Skeletal muscle satellite cell (primary cell): ENCODE results near the gene COL16A1.
"Not testable (repeated sequence)": the region's sequence is repeated elsewhere in the genome, so short reads cannot be mapped to it uniquely, and the experiment has no call there.

ENCODE experiments used
- H3K27me3 ChIP-seq: 2 replicates; pipeline ENCODE4 v1.7.0; 2013; ENCODE audit warnings: low read length; ENCODE audit not compliant: control insufficient read depth, insufficient read depth
- H3K36me3 ChIP-seq: 2 replicates; pipeline ENCODE4 v1.7.0; 2013; ENCODE audit warnings: mild to moderate bottlenecking, control low read depth, low read length; ENCODE audit not compliant: insufficient read depth
- H3K4me1 ChIP-seq: 2 replicates; pipeline ENCODE4 v1.7.0; 2013; ENCODE audit warnings: low read length; ENCODE audit not compliant: control insufficient read depth, insufficient read depth
- H3K4me2 ChIP-seq: 2 replicates; pipeline ENCODE4 v1.7.0; 2013; ENCODE audit warnings: mild to moderate bottlenecking, low read length
- H3K4me3 ChIP-seq: 2 replicates; pipeline ENCODE4 v1.7.0; 2013; ENCODE audit warnings: low read length
- H3K9ac ChIP-seq: 2 replicates; pipeline ENCODE4 v1.7.0; 2013; ENCODE audit warnings: mild to moderate bottlenecking, low read depth, low read length, moderate library complexity
- H3K9me3 ChIP-seq: replicated peaks from 2 replicates; pipeline ENCODE4 v1.7.0; 2013; ENCODE audit warnings: mild to moderate bottlenecking, control low read depth, low read length

Gene COL16A1

DNA sequence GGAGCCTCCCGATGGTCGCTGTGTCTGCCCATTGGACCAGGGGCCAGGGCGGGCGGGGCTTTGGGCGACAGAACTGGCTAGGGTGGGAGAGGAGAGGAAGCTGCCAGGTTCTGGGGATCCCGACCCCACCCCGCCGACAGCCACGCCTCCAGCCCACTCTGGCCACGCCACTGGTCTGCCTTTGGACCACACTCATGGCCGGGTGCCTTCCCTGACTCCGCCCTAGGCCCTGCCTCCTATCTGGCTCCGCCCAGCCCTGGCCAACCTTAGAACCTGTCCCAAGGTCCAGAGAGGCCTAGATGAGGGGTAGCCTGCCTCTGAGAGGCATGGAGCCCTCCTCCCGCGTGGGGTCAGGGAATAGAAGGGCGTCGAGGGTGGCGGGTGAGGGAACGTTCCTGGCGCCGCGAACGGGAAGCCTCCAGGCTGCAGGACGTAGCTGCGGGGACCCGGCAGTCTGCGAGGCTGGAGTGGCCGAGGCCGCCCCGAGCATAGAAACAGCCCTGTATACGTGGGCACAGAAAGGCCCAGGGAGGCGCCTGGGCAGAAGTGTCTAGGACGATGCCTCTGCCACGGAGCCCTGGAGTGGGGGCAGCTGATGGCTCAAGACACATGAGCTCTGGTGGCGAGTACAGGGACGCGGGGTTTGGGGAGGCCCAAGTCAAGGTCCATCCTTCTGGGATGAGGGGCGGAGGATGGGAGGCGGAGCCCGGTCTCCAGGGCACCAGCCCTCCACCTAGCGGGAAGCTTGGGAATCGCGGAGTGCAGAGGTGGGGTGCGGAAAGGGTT lies 11.5 kb upstream of the COL16A1 start:
- peaks cover 50% of the 10 kb centered on the region for H3K4me1 ChIP-seq
- H3K4me2 ChIP-seq, result peak overlapping the region; percentile 89

DNA sequence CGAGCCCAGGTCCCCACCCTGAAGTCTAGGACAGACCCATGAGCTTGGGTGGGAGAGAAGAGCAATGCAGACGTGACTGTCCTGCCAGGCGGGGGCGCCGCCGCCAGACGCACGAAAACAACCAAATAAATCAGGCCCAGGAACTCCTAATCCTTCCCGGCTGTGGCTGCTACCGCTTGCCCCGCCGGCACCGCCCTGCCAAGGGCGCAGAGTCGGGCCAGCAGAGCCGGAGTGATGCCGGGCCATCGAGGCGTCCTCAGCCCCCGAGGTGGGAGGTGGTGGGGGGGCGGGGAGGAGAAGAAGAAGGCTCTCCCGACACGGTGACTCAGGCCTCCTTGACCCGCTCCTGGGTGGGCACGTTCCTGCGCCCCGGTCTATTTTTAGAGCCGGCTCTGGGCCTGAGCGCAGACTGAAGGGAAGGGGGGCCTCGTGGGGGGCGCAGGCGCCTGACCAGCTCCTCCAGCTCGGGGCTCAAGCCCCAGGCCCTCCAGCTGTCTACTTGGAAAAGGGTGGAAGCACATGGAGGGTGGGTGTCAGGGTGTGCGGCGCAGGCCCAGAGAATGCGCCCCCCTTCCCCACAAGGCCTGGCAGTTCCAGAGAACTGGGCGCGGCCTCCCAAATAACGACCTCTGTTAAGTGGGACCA lies 10.7 kb upstream of the COL16A1 start:
- Histone ChIP-seq H3K4me2 (peak overlapping the region; percentile 89), H3K9ac (peak overlapping the region; percentile 75), H3K9me3 (no peaks in the 10 kb centered on the region), H3K4me1 (peaks cover 50% of the 10 kb centered on the region), H3K4me3 (peak overlapping the region; percentile 61), H3K27me3 (peaks cover 20% of the 10 kb centered on the region), H3K36me3 (no peaks in the 10 kb centered on the region)

More for the DNA sequence above, 11.5 kb upstream of the COL16A1 start:
- Histone ChIP-seq H3K27me3 (peaks cover 24% of the 10 kb centered on the region), H3K4me3 (peak overlapping the region; percentile 61), H3K36me3 (no peaks in the 10 kb centered on the region), H3K9me3 (no peaks in the 10 kb centered on the region), H3K9ac (peak overlapping the region; percentile 75)

DNA sequence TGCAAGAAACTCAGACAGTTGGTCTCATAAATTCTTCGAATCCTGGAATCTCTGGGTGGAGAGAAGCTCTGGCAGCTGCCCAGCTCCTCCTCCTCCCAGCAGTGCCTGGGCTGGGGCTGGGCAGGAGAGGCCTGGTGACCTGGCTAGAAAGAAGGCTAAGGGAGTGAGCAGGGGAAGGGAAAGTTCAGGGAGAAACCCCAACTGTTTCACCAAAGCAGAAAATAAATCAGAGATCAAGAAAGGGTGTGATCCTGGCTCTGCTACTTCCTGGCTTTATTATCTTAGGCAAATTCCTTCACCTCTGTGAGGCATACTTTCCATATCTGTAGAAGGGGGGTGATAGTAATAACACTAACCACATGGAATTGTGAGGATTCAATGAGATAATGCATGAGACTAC lies 8.8 kb upstream of the COL16A1 start:
- H3K9ac ChIP-seq, result peak overlapping the region; percentile 54
- no peak overlapping the region for H3K4me3 ChIP-seq
- peak overlapping the region; percentile 41 for H3K4me2 ChIP-seq
- H3K36me3 ChIP-seq, result no peaks in the 10 kb centered on the region
- H3K4me1 ChIP-seq, result peaks cover 61% of the 10 kb centered on the region
- H3K9me3 ChIP-seq, result no peaks in the 10 kb centered on the region
- peaks cover 2% of the 10 kb centered on the region for H3K27me3 ChIP-seq

DNA sequence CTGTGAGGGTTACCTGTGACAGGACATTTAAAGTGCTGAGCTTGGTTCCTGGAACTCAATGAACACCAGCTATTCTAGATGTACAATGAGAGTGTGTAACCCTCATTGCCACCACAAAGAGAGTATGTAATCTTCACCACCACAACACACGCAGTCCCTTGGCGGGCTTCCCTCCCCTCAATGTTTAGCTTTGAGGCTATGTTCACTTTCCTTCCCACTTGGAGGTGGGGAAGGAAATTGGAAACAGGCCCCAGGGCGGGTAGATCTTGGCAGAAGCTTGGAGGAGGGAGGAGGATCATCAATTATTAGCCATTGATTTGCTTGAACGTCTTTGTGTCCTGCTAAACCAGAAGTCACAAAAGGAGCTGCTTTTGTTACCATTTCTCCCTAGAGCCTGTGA lies 8.3 kb upstream of the COL16A1 start:
- Histone ChIP-seq H3K9me3 (no peaks in the 10 kb centered on the region), H3K9ac (peak overlapping the region; percentile 54), H3K4me1 (peaks cover 61% of the 10 kb centered on the region), H3K4me3 (no peak overlapping the region), H3K4me2 (peak overlapping the region; percentile 41), H3K36me3 (no peaks in the 10 kb centered on the region), H3K27me3 (no peaks in the 10 kb centered on the region)

DNA sequence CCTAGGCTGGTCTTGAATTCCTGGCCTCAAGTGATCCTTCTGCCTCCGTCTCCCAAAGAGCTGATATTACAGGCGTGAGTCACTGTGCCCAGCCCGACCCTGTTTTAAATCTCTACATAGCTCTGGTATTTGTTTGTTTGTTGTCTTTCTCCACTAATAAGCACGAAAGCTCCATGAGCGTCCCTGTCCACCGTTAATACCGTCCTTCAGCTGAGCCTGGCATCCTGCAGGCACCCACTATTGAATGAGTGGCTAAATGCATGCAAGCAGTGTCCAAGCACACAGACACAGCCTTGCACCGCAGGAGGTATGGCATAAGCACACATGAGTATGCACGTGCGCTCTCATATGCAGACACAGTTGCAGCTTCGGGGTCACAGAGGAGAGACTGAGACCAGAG lies 4.5 kb upstream of the COL16A1 start:
- H3K4me3 ChIP-seq, result no peak overlapping the region
- H3K4me2 ChIP-seq, result peak overlapping the region; percentile 19
- H3K36me3 ChIP-seq, result no peaks in the 10 kb centered on the region
- H3K9ac ChIP-seq, result no peak overlapping the region
- H3K4me1 ChIP-seq, result peaks cover 62% of the 10 kb centered on the region
- no peaks in the 10 kb centered on the region for H3K9me3 ChIP-seq
- H3K27me3 ChIP-seq, result no peaks in the 10 kb centered on the region

DNA sequence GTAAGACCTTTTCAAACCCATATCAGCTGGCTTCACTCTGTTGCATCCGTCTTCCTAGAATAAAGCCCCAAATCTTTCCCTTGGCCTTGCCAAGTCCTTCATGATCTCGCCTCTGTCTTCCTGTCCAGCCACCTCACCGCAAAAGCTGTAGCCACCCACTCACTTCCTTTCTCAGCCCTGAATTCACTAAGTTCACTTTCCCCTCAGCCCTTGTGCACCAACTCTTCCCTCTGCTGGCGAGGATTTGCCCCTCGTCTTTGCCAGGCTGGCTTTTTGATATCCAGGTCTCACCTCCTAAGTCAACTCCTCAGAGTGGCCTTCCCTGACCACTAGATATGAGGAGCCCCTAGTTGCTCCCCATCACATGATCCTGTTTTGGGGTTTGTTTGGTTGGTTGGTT lies 3.9 kb upstream of the COL16A1 start:
- peaks cover 62% of the 10 kb centered on the region for H3K4me1 ChIP-seq
- no peaks in the 10 kb centered on the region for H3K9me3 ChIP-seq
- H3K9ac ChIP-seq, result no peak overlapping the region
- H3K4me3 ChIP-seq, result no peak overlapping the region
- H3K36me3 ChIP-seq, result no peaks in the 10 kb centered on the region
- H3K27me3 ChIP-seq, result no peaks in the 10 kb centered on the region
- H3K4me2 ChIP-seq, result peak overlapping the region; percentile 19

DNA sequence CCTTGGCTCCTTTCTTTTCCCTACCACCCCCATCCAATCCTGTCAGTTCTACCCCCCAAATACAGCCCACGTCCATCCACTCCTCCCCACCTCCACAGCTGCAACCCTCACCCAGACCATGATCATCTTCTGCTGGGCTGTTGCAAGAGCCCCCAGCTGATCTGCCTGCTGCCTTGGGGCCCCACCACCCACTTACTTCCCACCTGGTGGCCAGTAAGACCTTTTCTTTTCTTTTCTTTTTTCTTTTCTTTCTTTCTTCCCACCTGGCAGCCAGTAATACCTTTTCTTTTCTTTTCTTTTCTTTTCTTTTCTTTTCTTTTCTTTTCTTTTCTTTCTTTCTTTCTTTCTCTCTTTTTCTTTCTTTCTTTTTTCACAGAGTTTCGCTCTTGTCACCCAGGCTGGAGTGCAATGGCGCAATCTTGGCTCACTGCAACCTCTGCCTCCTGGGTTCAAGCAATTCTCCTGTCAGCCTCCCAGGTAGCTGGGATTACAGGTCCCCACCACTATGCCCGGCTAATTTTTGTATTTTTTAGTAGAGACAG lies 3.3 kb upstream of the COL16A1 start:
- H3K4me3 ChIP-seq, H3K36me3 ChIP-seq, H3K9me3 ChIP-seq, H3K9ac ChIP-seq, H3K27me3 ChIP-seq: not testable (repeated sequence)
- peak overlapping the region; percentile 19 for H3K4me2 ChIP-seq
- peaks cover 62% of the 10 kb centered on the region for H3K4me1 ChIP-seq

DNA sequence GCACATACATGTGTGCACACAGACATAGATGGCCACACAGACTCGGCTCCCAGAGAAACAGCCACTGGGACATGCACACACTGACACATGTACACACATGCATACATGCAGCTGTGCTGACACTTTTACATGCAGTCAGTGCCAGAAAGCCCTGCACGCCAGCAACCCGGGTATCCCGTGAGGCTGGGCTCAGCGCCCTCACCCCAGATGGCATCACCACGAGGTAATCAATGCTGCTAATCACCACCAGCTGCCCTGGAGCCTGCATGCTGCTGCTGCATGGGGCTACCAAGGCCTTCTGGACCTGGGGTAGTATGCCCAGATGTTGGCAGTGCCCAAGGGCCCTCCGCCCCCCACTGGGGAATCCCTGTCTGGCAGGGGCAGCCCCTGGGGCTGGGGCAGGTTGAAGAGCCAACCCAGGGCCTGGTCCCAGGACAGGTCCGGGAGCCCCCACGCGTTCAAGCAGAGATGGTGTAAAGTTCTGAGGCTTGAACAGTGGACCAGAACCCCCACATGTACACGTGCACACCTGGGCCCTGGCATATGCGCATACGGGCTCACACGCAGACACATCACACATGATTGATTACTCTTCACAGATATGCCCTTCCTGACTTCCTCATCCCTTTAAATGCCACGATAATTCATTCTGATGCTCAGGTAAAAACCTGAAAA lies 2.7 kb upstream of the COL16A1 start:
- Histone ChIP-seq H3K36me3 (no peaks in the 10 kb centered on the region), H3K27me3 (no peaks in the 10 kb centered on the region), H3K4me1 (peaks cover 63% of the 10 kb centered on the region), H3K9ac (no peak overlapping the region), H3K4me2 (no peak overlapping the region), H3K4me3 (no peak overlapping the region), H3K9me3 (no peaks in the 10 kb centered on the region)

DNA sequence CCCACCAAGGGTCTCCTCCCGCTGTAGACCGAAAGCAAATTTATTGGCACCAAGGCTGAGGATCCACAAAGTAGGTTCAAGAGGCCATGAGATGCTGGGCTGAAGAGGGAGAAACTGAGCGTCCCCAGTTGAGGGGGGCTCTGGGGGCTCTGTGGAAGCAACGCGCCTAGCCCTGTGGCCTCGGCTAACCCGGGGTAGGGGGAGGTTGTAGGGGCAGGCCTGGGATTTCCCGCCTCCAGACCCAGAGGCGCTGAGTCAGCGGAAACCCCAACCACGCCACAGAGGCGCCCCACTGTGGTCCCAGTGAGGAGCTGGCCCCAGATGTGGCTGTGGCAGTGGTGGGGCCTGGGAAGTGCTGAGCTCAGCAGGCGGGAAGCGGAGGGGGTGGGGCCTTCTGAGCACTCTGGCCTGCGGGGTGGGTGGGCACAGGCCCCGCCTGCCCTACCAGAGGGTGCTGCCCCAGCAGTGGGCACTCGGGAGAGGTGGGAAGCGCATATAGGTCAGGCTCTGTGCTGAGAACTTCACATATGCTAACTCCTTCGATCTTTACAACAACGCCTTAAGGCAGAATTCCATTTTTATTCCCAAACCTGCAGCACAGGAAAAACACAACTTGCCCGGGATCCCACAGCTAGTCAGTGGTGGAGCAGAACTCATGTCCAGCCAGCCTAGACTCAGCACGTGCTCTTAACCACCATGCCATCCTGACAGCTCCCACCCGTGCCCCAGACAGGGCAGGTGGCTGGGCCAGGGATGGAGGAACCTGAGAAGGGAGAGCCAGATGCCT lies 1.5 kb upstream of the COL16A1 start:
- no peaks in the 10 kb centered on the region for H3K36me3 ChIP-seq
- H3K27me3 ChIP-seq, result no peaks in the 10 kb centered on the region
- H3K4me3 ChIP-seq, result peak overlapping the region; percentile 8
- H3K9ac ChIP-seq, result peak overlapping the region; percentile 17
- no peaks in the 10 kb centered on the region for H3K9me3 ChIP-seq
- peaks cover 76% of the 10 kb centered on the region for H3K4me1 ChIP-seq
- H3K4me2 ChIP-seq, result peak overlapping the region; percentile 79

DNA sequence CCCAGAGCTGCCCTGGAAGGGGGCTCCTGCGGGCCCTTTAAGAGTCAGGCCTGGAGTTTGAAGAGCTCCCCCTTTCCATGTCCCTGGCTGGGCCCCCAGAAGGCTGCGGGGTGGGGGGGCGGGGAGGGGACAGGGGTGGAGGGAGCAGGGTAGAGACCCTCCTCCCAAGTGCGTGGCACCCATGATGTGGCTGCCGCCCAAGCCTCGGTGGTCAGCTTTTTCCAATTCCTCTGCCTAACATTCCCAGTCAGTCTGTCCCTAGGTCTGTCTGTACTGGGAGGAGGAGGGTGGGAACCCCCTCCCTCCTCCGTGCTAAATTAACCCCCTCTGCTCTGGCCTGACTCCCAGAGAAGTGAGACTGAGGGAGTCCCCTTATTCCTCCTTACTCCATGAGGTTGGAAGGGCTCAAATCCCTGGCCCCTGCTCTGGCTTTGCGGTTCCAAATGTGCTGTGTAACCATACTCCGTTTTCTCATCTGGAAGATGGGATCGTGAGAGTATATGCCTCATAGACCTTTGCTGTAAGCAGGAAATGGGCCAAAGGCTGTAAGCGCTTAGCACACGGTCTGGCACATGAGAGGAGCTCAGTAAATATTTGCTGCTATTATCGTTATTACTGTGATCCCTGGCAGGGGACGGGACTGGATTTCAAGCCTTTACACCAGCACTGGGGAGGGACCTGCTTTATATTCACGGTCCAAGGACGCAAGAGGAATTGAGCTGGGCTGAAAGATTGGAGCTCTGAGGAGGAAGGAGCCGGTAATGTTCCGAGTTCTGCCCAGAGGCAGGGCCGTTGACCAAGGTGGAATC lies 658 bp upstream of the COL16A1 start:
- H3K9me3 ChIP-seq, result no peaks in the 10 kb centered on the region
- peak overlapping the region; percentile 79 for H3K4me2 ChIP-seq
- peaks cover 4% of the 10 kb centered on the region for H3K36me3 ChIP-seq
- H3K4me1 ChIP-seq, result peaks cover 84% of the 10 kb centered on the region
- H3K27me3 ChIP-seq, result no peaks in the 10 kb centered on the region
- peak overlapping the region; percentile 65 for H3K4me3 ChIP-seq
- H3K9ac ChIP-seq, result peak overlapping the region; percentile 65
